Measurements from ENCODE around the gene CD40LG. TPM values are rescaled to one million over a fixed set of nuclear protein-coding genes. Genes with fewer than 3 reads are reported as not detected.
A peak's percentile ranks its signal among the peaks of the same experiment; 100 is the strongest.

CD40LG gene
- total RNA-seq, 1 experiment from 2014 or later, result not detected

- Histone ChIP-seq H3K36me3 (ENCODE audit: low read depth) (no peaks in the 10 kb centered on the region), H3K27me3 (ENCODE audit: insufficient read depth, low read depth) (no peaks in the 10 kb centered on the region), H3K79me2 (ENCODE audit: low read depth) (no peaks in the 10 kb centered on the region), H3K4me2 (no peak overlapping the region), H2AFZ (no peak overlapping the region), H3K27ac (no peak overlapping the region), H3K4me1 (replicated peaks; ENCODE audit: insufficient read depth) (no peaks in the 10 kb centered on the region), H3K9me3 (ENCODE audit: insufficient read depth, low read depth) (no peaks in the 10 kb centered on the region), H3F3A (ENCODE audit: insufficient read depth, low read depth) (no peaks in the 10 kb centered on the region), H3K4me3 (no peak overlapping the region), H3K9me2 (ENCODE audit: insufficient read depth) (no peaks in the 10 kb centered on the region), H4K20me1 (ENCODE audit: insufficient read depth) (no peaks in the 10 kb centered on the region)
- CTCF ChIA-PET, result no interaction called here
- POLR2A ChIA-PET (ENCODE audit: unreplicated experiment), result no interaction called here
- intact Hi-C loops (cut with micrococcal nuclease; ENCODE audit: unreplicated experiment), result loop anchor here (5.0 kb wide), 1 partner anchor 85 kb away; no protein-coding TSS in a partner anchor
- TF ChIP-seq EZH2 (IDR thresholded peaks at IDR 0.05; ENCODE audit: low read depth), result no peak
- TF ChIP-seq CTCF (conservative IDR thresholded peaks at IDR 0.05), result no peak
- no TSS peak for BruUV-seq (replicated peaks)
- no peak for DNase-seq
These were observed 40.7 kb upstream of the CD40LG start for GRCh38 chrX:136607236-136607635.

DNA sequence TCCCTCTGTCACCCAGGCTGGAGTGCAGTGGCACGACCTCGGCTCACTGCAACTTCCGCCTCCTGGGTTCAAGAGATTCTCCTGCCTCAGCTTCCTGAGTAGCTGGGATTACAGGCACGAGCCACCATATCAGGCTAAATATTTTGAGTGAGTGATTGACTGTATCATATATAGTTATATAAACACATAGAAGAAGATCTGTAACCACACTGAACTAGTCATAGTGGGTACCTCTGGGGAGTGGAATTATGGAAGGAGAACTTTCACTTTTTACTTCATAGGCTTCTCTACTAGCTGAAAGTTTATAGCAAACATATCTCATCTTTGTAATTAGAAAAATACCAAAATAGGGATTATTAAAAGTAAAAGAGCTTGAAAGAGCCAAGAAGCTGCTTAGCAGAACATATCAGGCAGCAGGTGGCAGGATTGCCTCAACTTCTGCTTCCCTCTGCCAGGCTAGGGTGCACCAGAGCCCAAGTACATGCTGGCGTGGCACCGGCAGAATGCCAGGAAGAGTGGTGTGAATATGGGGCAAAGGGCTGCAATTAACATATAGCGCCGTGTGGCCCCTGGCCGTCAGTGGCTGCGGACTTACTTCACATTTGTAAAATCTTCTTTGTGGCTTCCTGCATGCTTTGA lies 39.5 kb upstream of the CD40LG start:
- TF ChIP-seq EZH2 (IDR thresholded peaks at IDR 0.05; ENCODE audit: low read depth) (no peak), CTCF (conservative IDR thresholded peaks at IDR 0.05) (peak; percentile 56)
- DNase-seq, result peak in 1 of 2 experiments; percentile 13
- Histone ChIP-seq H3K36me3 (ENCODE audit: low read depth) (no peaks in the 10 kb centered on the region), H3K4me3 (no peak overlapping the region), H3K79me2 (ENCODE audit: low read depth) (no peaks in the 10 kb centered on the region), H3K27ac (no peak overlapping the region), H3K9me3 (ENCODE audit: insufficient read depth, low read depth) (no peaks in the 10 kb centered on the region), H3K4me1 (replicated peaks; ENCODE audit: insufficient read depth) (no peaks in the 10 kb centered on the region), H3K9me2 (ENCODE audit: insufficient read depth) (no peaks in the 10 kb centered on the region), H3K27me3 (ENCODE audit: insufficient read depth, low read depth) (no peaks in the 10 kb centered on the region), H4K20me1 (ENCODE audit: insufficient read depth) (no peaks in the 10 kb centered on the region), H2AFZ (no peak overlapping the region; the same call in 1 of the 2 replicates), H3K4me2 (peak overlapping the region; percentile 30; the same call in 1 of the 2 replicates), H3F3A (ENCODE audit: insufficient read depth, low read depth) (no peaks in the 10 kb centered on the region)
- BruUV-seq (replicated peaks), result no TSS peak
- intact Hi-C loops (cut with micrococcal nuclease; ENCODE audit: unreplicated experiment), result loop anchor here (5.0 kb wide), 1 partner anchor 84 kb away; no protein-coding TSS in a partner anchor
- CTCF ChIA-PET, result no interaction called here
- POLR2A ChIA-PET (ENCODE audit: unreplicated experiment), result interaction anchor here (0.6 kb wide), 1 partner anchor 75 kb away, joined by 4 read pairs; no protein-coding TSS in a partner anchor

DNA sequence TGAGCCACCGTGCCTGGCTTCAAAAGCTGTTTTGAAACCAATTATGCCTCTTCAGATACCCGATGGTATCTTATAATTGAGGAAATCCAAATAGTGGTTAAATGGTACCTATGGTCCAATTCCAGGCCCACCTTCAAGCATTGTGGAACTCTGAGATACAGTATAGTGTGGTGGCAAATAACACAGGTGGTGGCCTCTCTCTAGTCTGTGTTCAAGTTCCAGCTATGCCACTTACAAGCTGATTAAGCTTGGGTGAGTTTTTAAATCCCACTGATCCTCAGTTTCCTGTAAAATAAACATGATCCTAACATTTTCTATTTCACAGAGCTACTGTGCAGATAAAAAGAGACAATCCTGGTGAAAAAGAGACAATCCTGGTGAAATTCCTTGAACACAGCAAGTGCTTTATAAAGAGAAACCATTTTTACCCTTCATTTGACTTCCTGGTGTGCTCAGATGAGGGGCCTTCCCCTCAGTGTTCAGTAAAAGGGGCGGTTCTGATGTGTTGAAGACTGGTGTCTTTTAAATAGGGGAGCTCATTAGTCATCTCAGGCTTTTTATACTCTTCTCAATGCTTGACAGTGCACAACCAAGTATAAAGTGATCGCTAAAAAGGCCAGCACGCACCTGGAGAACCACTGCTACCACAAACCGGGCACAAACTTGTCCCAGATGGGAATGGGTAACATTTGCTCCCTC lies 30.8 kb upstream of the CD40LG start:
- H3K4me2 ChIP-seq, result no peak overlapping the region
- BruUV-seq (replicated peaks), result no TSS peak
- ChIA-PET CTCF (no interaction called here), POLR2A (ENCODE audit: unreplicated experiment) (no interaction called here)
- no peaks in the 10 kb centered on the region for H3K9me3 ChIP-seq (ENCODE audit: insufficient read depth, low read depth)
- H3K27me3 ChIP-seq (ENCODE audit: insufficient read depth, low read depth), result no peaks in the 10 kb centered on the region
- H3K27ac ChIP-seq, result no peak overlapping the region
- no peak overlapping the region for H3K4me3 ChIP-seq
- H3K79me2 ChIP-seq (ENCODE audit: low read depth), result no peaks in the 10 kb centered on the region
- no peaks in the 10 kb centered on the region for H4K20me1 ChIP-seq (ENCODE audit: insufficient read depth)
- H3K4me1 ChIP-seq (replicated peaks; ENCODE audit: insufficient read depth), result no peaks in the 10 kb centered on the region
- DNase-seq, result no peak
- H3F3A ChIP-seq (ENCODE audit: insufficient read depth, low read depth), result no peaks in the 10 kb centered on the region
- intact Hi-C loops (cut with micrococcal nuclease; ENCODE audit: unreplicated experiment), result no loop called here
- no peaks in the 10 kb centered on the region for H3K9me2 ChIP-seq (ENCODE audit: insufficient read depth)
- TF ChIP-seq EZH2 (IDR thresholded peaks at IDR 0.05; ENCODE audit: low read depth) (no peak), CTCF (conservative IDR thresholded peaks at IDR 0.05) (no peak)
- H2AFZ ChIP-seq, result peak overlapping the region; percentile 12; the same call in 1 of the 2 replicates
- no peaks in the 10 kb centered on the region for H3K36me3 ChIP-seq (ENCODE audit: low read depth)

Data from PC-9 (cell line).